Measurements from ENCODE around the gene ATF7.
"Not testable (repeated sequence)": the region's sequence is repeated elsewhere in the genome, so short reads cannot be mapped to it uniquely, and the experiment has no call there.

ATF7 gene

GRCh38 chr12:53552361-53553327 is 73.5 kb downstream of the ATF7 start:
- H3K27ac Mint-ChIP-seq, result no peak overlapping the region
- peaks cover 3% of the 10 kb centered on the region for H3K36me3 Mint-ChIP-seq (ENCODE audit: low read depth)
- no peaks in the 10 kb centered on the region for H3K27me3 Mint-ChIP-seq
- ATAC-seq (no peak), DNase-seq (no peak)
- H3K4me1 Mint-ChIP-seq, result peaks cover 2% of the 10 kb centered on the region
- H3K9me3 Mint-ChIP-seq, result no peaks in the 10 kb centered on the region
- no peak overlapping the region for H3K4me3 Mint-ChIP-seq

GRCh38 chr12:53551889-53552291 is 74.3 kb downstream of the ATF7 start:
- H3K4me3 Mint-ChIP-seq, result no peak overlapping the region
- ATAC-seq (no peak), DNase-seq (no peak)
- no peak overlapping the region for H3K27ac Mint-ChIP-seq
- H3K27me3 Mint-ChIP-seq, result no peaks in the 10 kb centered on the region
- peaks cover 2% of the 10 kb centered on the region for H3K4me1 Mint-ChIP-seq
- no peaks in the 10 kb centered on the region for H3K9me3 Mint-ChIP-seq
- peaks cover 3% of the 10 kb centered on the region for H3K36me3 Mint-ChIP-seq (ENCODE audit: low read depth)

DNA sequence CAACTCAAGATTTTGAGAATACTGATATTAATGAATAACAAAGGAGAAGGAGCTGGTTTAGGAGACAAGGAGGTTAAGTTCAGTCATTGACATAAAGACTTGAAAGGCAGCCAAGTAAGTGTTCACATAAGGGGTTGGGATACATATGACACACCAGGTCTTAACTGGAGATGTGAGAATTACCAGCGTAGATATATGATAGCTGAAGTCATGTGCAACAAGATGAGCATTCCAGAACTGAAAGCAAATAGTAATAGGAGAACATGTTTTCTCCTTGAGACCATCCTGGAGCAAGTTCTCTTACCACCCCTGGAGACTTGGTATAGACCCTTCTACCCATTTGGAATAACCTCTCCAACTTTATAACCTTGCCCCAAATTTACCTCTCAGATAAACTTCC is 75.6 kb downstream of the ATF7 start:
- ATAC-seq, result no peak
- Mint-ChIP-seq H3K4me3 (no peak overlapping the region), H3K27me3 (no peaks in the 10 kb centered on the region), H3K4me1 (peaks cover 2% of the 10 kb centered on the region), H3K9me3 (no peaks in the 10 kb centered on the region), H3K36me3 (ENCODE audit: low read depth) (peaks cover 3% of the 10 kb centered on the region), H3K27ac (no peak overlapping the region)
- DNase-seq, result no peak

DNA sequence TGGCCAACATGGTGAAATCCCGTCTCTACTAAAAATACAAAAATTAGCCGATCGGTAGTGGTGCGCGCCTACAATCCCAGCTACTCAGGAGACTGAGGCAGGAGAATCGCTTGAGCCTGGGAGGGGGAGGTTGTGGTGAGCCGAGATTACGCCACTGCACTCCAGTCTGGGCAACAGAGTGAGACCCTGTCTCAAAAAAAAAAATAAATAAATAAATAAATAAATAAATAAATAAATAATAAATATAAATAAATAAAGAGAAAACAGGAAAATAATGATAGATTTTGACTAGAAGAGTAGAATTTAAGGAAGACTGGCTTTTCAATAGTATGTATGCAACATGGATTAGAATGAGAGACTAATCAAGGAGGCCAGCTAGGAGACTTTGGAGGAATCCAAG is 76.1 kb downstream of the ATF7 start:
- H3K27me3 Mint-ChIP-seq; H3K27ac Mint-ChIP-seq; H3K9me3 Mint-ChIP-seq; H3K36me3 Mint-ChIP-seq (ENCODE audit: low read depth); H3K4me3 Mint-ChIP-seq; DNase-seq; ATAC-seq; H3K4me1 Mint-ChIP-seq: not testable (repeated sequence)

DNA sequence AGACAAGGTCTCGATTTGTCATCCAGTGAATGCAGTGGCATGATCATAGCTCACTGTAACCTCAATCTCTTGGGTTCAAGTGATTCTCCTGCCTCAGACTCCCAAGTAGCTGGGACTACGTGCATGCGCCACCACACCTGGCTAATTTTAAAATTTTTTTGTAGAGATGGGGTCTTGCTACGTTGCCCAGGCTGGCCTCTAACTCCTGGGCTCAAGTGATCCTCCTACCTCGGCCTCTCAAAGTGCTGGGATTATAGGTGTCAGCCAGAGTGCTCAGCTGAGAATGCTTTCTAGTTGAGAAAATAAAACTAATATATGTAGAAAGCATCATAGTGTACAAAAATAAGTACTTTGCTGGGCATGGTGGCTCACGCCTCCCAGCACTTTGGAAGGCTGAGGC is 77.8 kb downstream of the ATF7 start:
- not testable (repeated sequence) for H3K27me3 Mint-ChIP-seq; DNase-seq; ATAC-seq; H3K4me3 Mint-ChIP-seq; H3K9me3 Mint-ChIP-seq; H3K27ac Mint-ChIP-seq; H3K36me3 Mint-ChIP-seq (ENCODE audit: low read depth)
- peaks cover 10% of the 10 kb centered on the region for H3K4me1 Mint-ChIP-seq

- Mint-ChIP-seq H3K4me3 (no peak overlapping the region), H3K4me1 (peaks cover 11% of the 10 kb centered on the region), H3K27ac (no peak overlapping the region)
These were observed 82.6 kb downstream of the ATF7 start for GRCh38 chr12:53543539-53543938.

GRCh38 chr12:53539526-53539925 is 86.7 kb downstream of the ATF7 start:
- Mint-ChIP-seq H3K27ac (no peak overlapping the region), H3K36me3 (ENCODE audit: low read depth) (peaks cover 29% of the 10 kb centered on the region), H3K4me3 (no peak overlapping the region), H3K27me3 (no peaks in the 10 kb centered on the region), H3K4me1 (peaks cover 11% of the 10 kb centered on the region), H3K9me3 (no peaks in the 10 kb centered on the region)
- DNase-seq, result no peak
- no peak for ATAC-seq

More at GRCh38 chr12:53543539-53543938, 82.6 kb downstream of the ATF7 start:
- DNase-seq, result peak; percentile 26
- H3K9me3 Mint-ChIP-seq, result no peaks in the 10 kb centered on the region
- ATAC-seq, result peak; percentile 94
- H3K36me3 Mint-ChIP-seq (ENCODE audit: low read depth), result peaks cover 11% of the 10 kb centered on the region
- no peaks in the 10 kb centered on the region for H3K27me3 Mint-ChIP-seq

DNA sequence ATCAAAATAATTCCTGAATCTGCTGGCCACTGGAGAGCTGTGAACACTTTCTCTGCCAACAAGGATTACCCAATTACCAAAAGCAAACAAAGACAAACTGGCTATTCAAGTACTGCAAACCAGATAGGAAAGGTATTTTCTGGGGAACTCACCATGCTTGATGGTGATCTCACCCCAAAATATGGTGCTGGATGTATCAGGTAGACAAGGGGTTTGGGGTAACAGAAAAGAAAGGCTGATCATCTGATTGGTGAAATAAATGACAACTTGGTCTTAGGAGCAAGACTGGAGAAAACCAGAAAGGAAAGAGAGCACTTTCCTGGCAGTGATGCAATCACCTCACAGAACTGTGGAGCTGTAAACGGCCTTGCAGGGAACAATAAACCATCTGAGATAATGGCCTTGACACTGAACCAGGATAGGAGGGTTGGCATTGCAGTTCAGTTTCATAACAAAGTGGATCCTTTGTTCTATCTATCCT is 87.9 kb downstream of the ATF7 start:
- Mint-ChIP-seq H3K27me3 (no peaks in the 10 kb centered on the region), H3K36me3 (ENCODE audit: low read depth) (peaks cover 32% of the 10 kb centered on the region), H3K4me3 (no peak overlapping the region), H3K4me1 (peaks cover 1% of the 10 kb centered on the region), H3K9me3 (no peaks in the 10 kb centered on the region), H3K27ac (no peak overlapping the region)
- DNase-seq (no peak), ATAC-seq (no peak)

DNA sequence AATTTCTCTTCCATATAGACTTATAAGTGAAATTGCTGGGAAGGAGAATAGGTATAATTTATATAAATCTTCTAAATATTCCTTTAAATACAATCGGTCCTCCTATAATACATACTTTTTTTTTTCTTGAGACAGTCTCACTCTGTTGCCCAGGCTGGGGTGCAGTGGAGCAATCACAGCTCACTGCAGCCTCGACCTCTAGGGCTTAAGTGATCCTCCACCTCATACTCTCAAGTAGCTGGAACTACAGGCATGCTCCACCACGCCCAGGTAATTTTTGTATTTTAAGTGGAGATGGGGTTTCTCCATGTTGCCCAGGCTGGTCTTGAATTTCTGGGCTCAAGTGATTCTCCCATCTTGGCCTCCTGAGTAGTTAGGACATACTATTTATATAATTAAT is 89.2 kb downstream of the ATF7 start:
- Mint-ChIP-seq H3K27me3 (no peaks in the 10 kb centered on the region), H3K4me1 (no peaks in the 10 kb centered on the region), H3K4me3 (no peak overlapping the region), H3K36me3 (ENCODE audit: low read depth) (peaks cover 36% of the 10 kb centered on the region), H3K9me3 (no peaks in the 10 kb centered on the region), H3K27ac (no peak overlapping the region)
- no peak for ATAC-seq
- no peak for DNase-seq

- Mint-ChIP-seq H3K27me3 (no peaks in the 10 kb centered on the region), H3K4me3 (no peak overlapping the region), H3K36me3 (ENCODE audit: low read depth) (peaks cover 43% of the 10 kb centered on the region), H3K27ac (no peak overlapping the region), H3K4me1 (no peaks in the 10 kb centered on the region), H3K9me3 (no peaks in the 10 kb centered on the region)
- no peak for ATAC-seq
- no peak for DNase-seq
These were observed 92.7 kb downstream of the ATF7 start for GRCh38 chr12:53533471-53533870.

DNA sequence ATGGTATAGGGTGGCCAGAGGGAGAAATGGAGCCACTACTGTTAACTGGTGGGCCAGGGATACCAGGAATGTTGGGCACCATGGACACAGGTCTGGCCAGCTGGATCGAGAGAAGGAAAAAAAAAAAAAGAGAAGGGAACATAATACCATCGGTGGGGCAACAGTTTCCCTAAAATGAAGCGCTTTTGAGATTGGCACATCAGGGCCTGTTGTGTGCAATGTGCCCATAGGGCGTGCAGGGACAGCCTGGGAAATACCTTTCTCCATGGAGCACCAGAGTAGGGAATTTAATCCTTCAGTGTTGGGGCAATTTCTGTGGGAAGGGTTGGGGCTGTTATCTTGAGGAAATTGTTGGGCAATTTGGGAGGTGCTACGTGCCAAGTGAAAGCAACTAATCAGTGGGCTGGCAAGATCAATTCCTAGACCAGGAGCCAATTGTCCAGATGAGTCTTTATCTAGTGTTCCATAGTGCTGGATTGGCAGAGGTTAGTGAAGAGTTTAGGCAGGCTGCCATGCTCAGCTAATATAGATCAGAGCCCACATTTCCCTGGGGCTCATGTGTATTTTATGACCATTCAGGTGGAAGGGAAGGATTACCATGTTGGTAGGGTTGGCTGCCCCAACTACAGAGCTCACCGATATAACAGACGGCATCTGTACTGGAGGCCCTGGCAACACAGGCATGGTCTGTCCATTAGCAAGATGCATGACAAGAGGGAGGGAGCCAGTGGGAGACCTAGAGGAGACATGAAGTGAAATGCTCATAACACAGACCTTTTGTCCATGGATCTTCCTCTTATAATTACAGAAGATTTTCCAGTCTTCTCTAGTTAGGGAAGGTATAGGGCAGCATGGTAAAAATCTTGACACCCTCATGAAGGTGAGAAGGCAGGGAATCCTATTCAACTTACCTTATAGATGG is 93.4 kb downstream of the ATF7 start:
- Mint-ChIP-seq H3K27ac (no peak overlapping the region), H3K9me3 (no peaks in the 10 kb centered on the region), H3K4me1 (no peaks in the 10 kb centered on the region), H3K4me3 (no peak overlapping the region), H3K36me3 (ENCODE audit: low read depth) (peaks cover 43% of the 10 kb centered on the region), H3K27me3 (no peaks in the 10 kb centered on the region)
- ATAC-seq (no peak), DNase-seq (no peak)

- peaks cover 39% of the 10 kb centered on the region for H3K36me3 Mint-ChIP-seq (ENCODE audit: low read depth)
- DNase-seq (no peak), ATAC-seq (no peak)
- no peaks in the 10 kb centered on the region for H3K27me3 Mint-ChIP-seq
- H3K27ac Mint-ChIP-seq, result no peak overlapping the region
- no peak overlapping the region for H3K4me3 Mint-ChIP-seq
- no peaks in the 10 kb centered on the region for H3K4me1 Mint-ChIP-seq
- no peaks in the 10 kb centered on the region for H3K9me3 Mint-ChIP-seq
These were observed 94.2 kb downstream of the ATF7 start for GRCh38 chr12:53532021-53532420.

GRCh38 chr12:53530920-53531319 is 95.3 kb downstream of the ATF7 start:
- no peaks in the 10 kb centered on the region for H3K4me1 Mint-ChIP-seq
- H3K27ac Mint-ChIP-seq, result no peak overlapping the region
- no peaks in the 10 kb centered on the region for H3K27me3 Mint-ChIP-seq
- no peaks in the 10 kb centered on the region for H3K9me3 Mint-ChIP-seq
- no peak for DNase-seq
- no peak overlapping the region for H3K4me3 Mint-ChIP-seq
- no peak for ATAC-seq
- peaks cover 39% of the 10 kb centered on the region for H3K36me3 Mint-ChIP-seq (ENCODE audit: low read depth)

GRCh38 chr12:53530061-53530460 is 96.1 kb downstream of the ATF7 start:
- H3K36me3 Mint-ChIP-seq (ENCODE audit: low read depth), result peaks cover 35% of the 10 kb centered on the region
- H3K27ac Mint-ChIP-seq, result no peak overlapping the region
- H3K9me3 Mint-ChIP-seq, result no peaks in the 10 kb centered on the region
- no peaks in the 10 kb centered on the region for H3K4me1 Mint-ChIP-seq
- no peaks in the 10 kb centered on the region for H3K27me3 Mint-ChIP-seq
- H3K4me3 Mint-ChIP-seq, result no peak overlapping the region
- ATAC-seq (no peak), DNase-seq (no peak)

Data from activated naive CD8-positive, alpha-beta T cell treated with anti-CD3 and anti-CD28 coated beads, Interleukin-2, amount 50 U/mL, for 24 hours (primary cell).